HEK293 (cell line): Measurements from ENCODE around the gene SEMA3A.

Experiments
- CTCF ChIA-PET: fragments of 350-600 bp; formaldehyde crosslinking; extraction: SDS; loops from one replicate; lab custom pipeline; 2021; ENCODE audit warnings: antibody characterized with exemption; lab: Yijun Ruan, JAX
- POLR2A ChIA-PET: fragments of 300-600 bp; formaldehyde crosslinking; extraction: SDS; loops from one replicate; lab custom pipeline; 2020; ENCODE audit warnings: antibody characterized with exemption, inconsistent platforms; lab: Yijun Ruan, JAX
- H3K27ac ChIP-seq: fragments of 200-500 bp; sonication (Bioruptor generic); 2 replicates; pipeline ENCODE4 v1.5.1; 2014; ENCODE audit warnings: low read depth, low read length, control low read depth, inconsistent platforms; ENCODE audit errors: extremely low read depth
- H3K36me3 ChIP-seq, 2 experiments: fragments of 200-500 bp in 1 of 2; sonication (Bioruptor generic) in 1 of 2; 1 replicate in 1 of 2; 2 replicates in 1 of 2; pipeline ENCODE4 v1.5.1; 2014 to 2017; ENCODE audit warnings: inconsistent platforms in 2 of 2, low read length in 2 of 2; ENCODE audit not compliant: control insufficient read depth in 2 of 2, insufficient read depth in 1 of 2
- H3K4me1 ChIP-seq: fragments of 200-500 bp; sonication (Bioruptor generic); 2 replicates; pipeline ENCODE4 v1.5.1; 2014; ENCODE audit warnings: mild to moderate bottlenecking, low read length, inconsistent platforms; ENCODE audit not compliant: control insufficient read depth, insufficient read depth
- H3K4me3 ChIP-seq: 2 replicates; pipeline ENCODE4 v1.5.1; 2011; ENCODE audit warnings: low read depth, mild to moderate bottlenecking, control low read depth, low read length, moderate library complexity
- H3K9me3 ChIP-seq: fragments of 200-500 bp; sonication (Bioruptor generic); 2 replicates; pipeline ENCODE4 v1.5.1; 2014; ENCODE audit warnings: low read depth, low read length, inconsistent platforms; ENCODE audit not compliant: control insufficient read depth, insufficient read depth
- ATF2 ChIP-seq: fragments of 450-650 bp; formaldehyde crosslinking; IDR thresholded peaks from 2 replicates; pipeline ENCODE4 v1.5.1; 2016; ENCODE audit warnings: missing biosample characterization, missing genetic modification characterization, low read depth
- BCL6B ChIP-seq: fragments of 450-650 bp; formaldehyde crosslinking; IDR thresholded peaks from 2 replicates; pipeline ENCODE4 v1.5.1; 2017; ENCODE audit warnings: missing biosample characterization, missing genetic modification characterization
- IKZF3 ChIP-seq: fragments of 450-650 bp; IDR thresholded peaks from 2 replicates; pipeline ENCODE4 v1.5.0; 2018; ENCODE audit warnings: missing biosample characterization, mild to moderate bottlenecking, missing genetic modification characterization, moderate library complexity
- KLF8 ChIP-seq: fragments of 450-650 bp; formaldehyde crosslinking; IDR thresholded peaks from 2 replicates; pipeline ENCODE4 v1.5.1; 2016; ENCODE audit warnings: missing biosample characterization, missing genetic modification characterization
- MYNN ChIP-seq: fragments of 450-650 bp; formaldehyde crosslinking; IDR thresholded peaks from 2 replicates; pipeline ENCODE4 v1.5.1; 2016; ENCODE audit warnings: missing biosample characterization, missing genetic modification characterization, borderline replicate concordance
- MZF1 ChIP-seq: fragments of 450-650 bp; formaldehyde crosslinking; IDR thresholded peaks from 2 replicates; pipeline ENCODE4 v1.5.1; 2017; ENCODE audit warnings: missing biosample characterization, missing genetic modification characterization, borderline replicate concordance
- RBAK ChIP-seq: fragments of 450-650 bp; formaldehyde crosslinking; IDR thresholded peaks from 2 replicates; pipeline ENCODE4 v1.5.1; 2016; ENCODE audit warnings: missing biosample characterization, missing genetic modification characterization
- SP7 ChIP-seq: fragments of 450-650 bp; formaldehyde crosslinking; IDR thresholded peaks from 2 replicates; pipeline ENCODE4 v1.5.1; 2016; ENCODE audit warnings: missing biosample characterization, missing genetic modification characterization
- ZBTB7A ChIP-seq: fragments of 450-650 bp; formaldehyde crosslinking; IDR thresholded peaks from 2 replicates; pipeline ENCODE4 v1.5.1; 2016; ENCODE audit warnings: low read depth, missing biosample characterization, missing genetic modification characterization
- ZFP37 ChIP-seq: fragments of 450-650 bp; formaldehyde crosslinking; IDR thresholded peaks from 2 replicates; pipeline ENCODE4 v1.5.1; 2016; ENCODE audit warnings: missing biosample characterization, missing genetic modification characterization
- ZNF138 ChIP-seq: fragments of 450-650 bp; formaldehyde crosslinking; IDR thresholded peaks from 2 replicates; pipeline ENCODE4 v1.5.1; 2016; ENCODE audit warnings: missing biosample characterization, missing genetic modification characterization, borderline replicate concordance
- ZNF148 ChIP-seq: fragments of 450-650 bp; formaldehyde crosslinking; IDR thresholded peaks from 2 replicates; pipeline ENCODE4 v1.5.0; 2017; ENCODE audit warnings: missing biosample characterization, missing genetic modification characterization, borderline replicate concordance
- ZNF157 ChIP-seq: fragments of 450-650 bp; formaldehyde crosslinking; IDR thresholded peaks from 2 replicates; pipeline ENCODE4 v1.5.1; 2016; ENCODE audit warnings: missing biosample characterization, missing genetic modification characterization
- ZNF16 ChIP-seq: fragments of 450-650 bp; formaldehyde crosslinking; IDR thresholded peaks from 2 replicates; pipeline ENCODE4 v1.5.1; 2016; ENCODE audit warnings: low read depth, missing biosample characterization, missing genetic modification characterization
- ZNF175 ChIP-seq: fragments of 450-650 bp; formaldehyde crosslinking; IDR thresholded peaks from 2 replicates; pipeline ENCODE4 v1.5.1; 2016; ENCODE audit warnings: missing biosample characterization, missing genetic modification characterization
- ZNF23 ChIP-seq: fragments of 450-650 bp; formaldehyde crosslinking; IDR thresholded peaks from 2 replicates; pipeline ENCODE4 v1.5.1; 2016; ENCODE audit warnings: missing biosample characterization, missing genetic modification characterization, borderline replicate concordance
- ZNF292 ChIP-seq: fragments of 450-650 bp; formaldehyde crosslinking; IDR thresholded peaks from 2 replicates; pipeline ENCODE4 v1.5.1; 2016; ENCODE audit warnings: low read depth, missing biosample characterization, missing genetic modification characterization, borderline replicate concordance
- ZNF335 ChIP-seq: fragments of 450-650 bp; formaldehyde crosslinking; conservative IDR thresholded peaks from 2 replicates; pipeline ENCODE4 v1.5.1; 2016; ENCODE audit warnings: missing biosample characterization, missing genetic modification characterization
- ZNF37A ChIP-seq: fragments of 450-650 bp; IDR thresholded peaks from 2 replicates; pipeline ENCODE4 v1.5.1; 2018; ENCODE audit warnings: missing biosample characterization, missing genetic modification characterization
- ZNF416 ChIP-seq: fragments of 450-650 bp; formaldehyde crosslinking; IDR thresholded peaks from 2 replicates; pipeline ENCODE4 v1.5.1; 2016; ENCODE audit warnings: missing biosample characterization, missing genetic modification characterization
- ZNF544 ChIP-seq: fragments of 450-650 bp; formaldehyde crosslinking; IDR thresholded peaks from 2 replicates; pipeline ENCODE4 v1.5.0; 2017; ENCODE audit warnings: missing biosample characterization, missing genetic modification characterization
- ZNF571 ChIP-seq: fragments of 450-650 bp; formaldehyde crosslinking; IDR thresholded peaks from 2 replicates; pipeline ENCODE4 v1.5.0; 2017; ENCODE audit warnings: missing biosample characterization, missing genetic modification characterization
- ZNF585B ChIP-seq: fragments of 450-650 bp; formaldehyde crosslinking; IDR thresholded peaks from 2 replicates; pipeline ENCODE4 v1.5.1; 2016; ENCODE audit warnings: missing biosample characterization, missing genetic modification characterization
- ZNF600 ChIP-seq: fragments of 450-650 bp; formaldehyde crosslinking; IDR thresholded peaks from 2 replicates; pipeline ENCODE4 v1.5.1; 2016; ENCODE audit warnings: missing biosample characterization, missing genetic modification characterization
- ZNF623 ChIP-seq: fragments of 450-650 bp; formaldehyde crosslinking; IDR thresholded peaks from 2 replicates; pipeline ENCODE4 v1.5.1; 2016; ENCODE audit warnings: missing biosample characterization, missing genetic modification characterization
- ZNF664 ChIP-seq: fragments of 450-650 bp; formaldehyde crosslinking; IDR thresholded peaks from 2 replicates; pipeline ENCODE4 v1.5.1; 2016; ENCODE audit warnings: missing biosample characterization, missing genetic modification characterization
- ZNF747 ChIP-seq: fragments of 450-650 bp; formaldehyde crosslinking; IDR thresholded peaks from 2 replicates; pipeline ENCODE4 v1.5.1; 2016; ENCODE audit warnings: missing biosample characterization, missing genetic modification characterization
- ZSCAN4 ChIP-seq: fragments of 450-650 bp; formaldehyde crosslinking; IDR thresholded peaks from 2 replicates; pipeline ENCODE4 v1.5.1; 2017; ENCODE audit warnings: missing biosample characterization, missing genetic modification characterization
- ZXDB ChIP-seq: fragments of 450-650 bp; formaldehyde crosslinking; IDR thresholded peaks from 2 replicates; pipeline ENCODE4 v1.5.1; 2016; ENCODE audit warnings: missing biosample characterization, missing genetic modification characterization

The SEMA3A gene

GRCh38 chr7:83947260-83947659, 247.3 kb downstream of the SEMA3A start (continued):
- no peak for TF ChIP-seq ZNF16 (tag by site-specific recombination)
- TF ChIP-seq, all 188 proteins: peak for 1

GRCh38 chr7:83946801-83947200, 247.8 kb downstream of the SEMA3A start:
- TF ChIP-seq IKZF3 (no peak), ZNF544 (tag by site-specific recombination) (no peak), ZNF747 (tag by site-specific recombination) (no peak), ZNF600 (tag by site-specific recombination) (no peak), ZNF148 (tag by site-specific recombination) (no peak), ZXDB (tag by site-specific recombination) (no peak), ZBTB7A (tag by site-specific recombination) (no peak), ZNF175 (tag by site-specific recombination) (no peak), BCL6B (no peak), ZNF157 (tag by site-specific recombination) (no peak), ZNF623 (tag by site-specific recombination) (no peak), ZNF138 (tag by site-specific recombination) (no peak), ZFP37 (tag by site-specific recombination) (no peak), ZNF37A (no peak), ZNF571 (tag by site-specific recombination) (no peak), MYNN (tag by site-specific recombination) (no peak)
- Histone ChIP-seq H3K4me3 (no peak overlapping the region), H3K9me3 (no peaks in the 10 kb centered on the region), H3K4me1 (no peaks in the 10 kb centered on the region), H3K36me3 (no peaks in the 10 kb centered on the region), H3K27ac (no peak overlapping the region)
- ChIA-PET CTCF (interaction anchor here (0.6 to 3.0 kb wide), 6 partner anchors 8 to 1883 kb away, joined by 3 to 34 read pairs (median 3); no protein-coding TSS in a partner anchor), POLR2A (no interaction called here)

GRCh38 chr7:83941300-83941699, 253.3 kb downstream of the SEMA3A start:
- Histone ChIP-seq H3K36me3 (no peaks in the 10 kb centered on the region), H3K4me3 (no peak overlapping the region), H3K27ac (no peak overlapping the region), H3K9me3 (no peaks in the 10 kb centered on the region), H3K4me1 (no peaks in the 10 kb centered on the region)
- ChIA-PET CTCF (no interaction called here), POLR2A (no interaction called here)
- no peak for TF ChIP-seq KLF8 (tag by site-specific recombination)
- no peak for TF ChIP-seq ZNF747 (tag by site-specific recombination)
- no peak for TF ChIP-seq ZSCAN4
- no peak for TF ChIP-seq ZNF585B
- TF ChIP-seq ZNF664 (tag by site-specific recombination) = no peak
- no peak for TF ChIP-seq ZNF571 (tag by site-specific recombination)
- TF ChIP-seq ZNF416 (tag by site-specific recombination) = no peak
- no peak for TF ChIP-seq MZF1 (tag by site-specific recombination)
- TF ChIP-seq ZNF23 = no peak
- no peak for TF ChIP-seq RBAK (tag by site-specific recombination)
- TF ChIP-seq ATF2 (tag by site-specific recombination) = no peak
- no peak for TF ChIP-seq SP7 (tag by site-specific recombination)
- TF ChIP-seq ZNF335 (tag by site-specific recombination) = no peak
- TF ChIP-seq ZNF292 (tag by site-specific recombination) = no peak
- TF ChIP-seq ZNF16 (tag by site-specific recombination) = no peak
